ENCODE data around the gene ODAD4.

The ODAD4 gene

GRCh38 chr17:41893384-41893783, 37.0 kb upstream of the ODAD4 start:
- no peak for TF ChIP-seq EZH2phosphoT487 (IDR thresholded peaks at IDR 0.05; ENCODE audit: borderline replicate concordance)
- no peak for TF ChIP-seq CTCF (conservative IDR thresholded peaks at IDR 0.05; ENCODE audit: low read length)
- peaks cover 88% of the 10 kb centered on the region; the same call in 1 of the 2 replicates for H3K36me3 ChIP-seq (ENCODE audit: insufficient read depth, low read length)

GRCh38 chr17:41894791-41895331, 35.6 kb upstream of the ODAD4 start:
- Histone ChIP-seq H3K4me1 (ENCODE audit: insufficient read depth, low read length, poor library complexity, severe bottlenecking) (no peaks in the 10 kb centered on the region), H3K9me2 (replicated peaks; ENCODE audit: low read depth, low read length) (no peaks in the 10 kb centered on the region), H3K36me3 (ENCODE audit: insufficient read depth, low read length) (peaks cover 90% of the 10 kb centered on the region; the same call in 1 of the 2 replicates), H3K9ac (ENCODE audit: low read depth, low read length, poor library complexity, severe bottlenecking) (no peak overlapping the region), H4K20me1 (ENCODE audit: insufficient read depth, low read length, poor library complexity, severe bottlenecking) (peaks cover 3% of the 10 kb centered on the region), H3K4me3 (ENCODE audit: low read length, poor library complexity, severe bottlenecking) (no peak overlapping the region), H3K27me3 (ENCODE audit: insufficient read depth, low read length, poor library complexity, severe bottlenecking) (no peaks in the 10 kb centered on the region), H3K79me2 (ENCODE audit: insufficient read depth, low read length) (no peaks in the 10 kb centered on the region), H3K9me3 (ENCODE audit: insufficient read depth, low read depth, low read length) (no peaks in the 10 kb centered on the region), H2AFZ (ENCODE audit: low read length) (no peak overlapping the region), H3F3A (ENCODE audit: low read depth) (no peaks in the 10 kb centered on the region), H3K4me2 (ENCODE audit: low read depth, low read length, poor library complexity, severe bottlenecking) (no peak overlapping the region)
- TF ChIP-seq CTCF (conservative IDR thresholded peaks at IDR 0.05; ENCODE audit: low read length) (no peak), EZH2phosphoT487 (IDR thresholded peaks at IDR 0.05; ENCODE audit: borderline replicate concordance) (no peak)

More at GRCh38 chr17:41893384-41893783, 37.0 kb upstream of the ODAD4 start:
- Histone ChIP-seq H3K9ac (ENCODE audit: low read depth, low read length, poor library complexity, severe bottlenecking) (no peak overlapping the region), H3K79me2 (ENCODE audit: insufficient read depth, low read length) (no peaks in the 10 kb centered on the region), H3F3A (ENCODE audit: low read depth) (no peaks in the 10 kb centered on the region), H3K27me3 (ENCODE audit: insufficient read depth, low read length, poor library complexity, severe bottlenecking) (no peaks in the 10 kb centered on the region), H3K9me2 (replicated peaks; ENCODE audit: low read depth, low read length) (no peaks in the 10 kb centered on the region), H3K4me2 (ENCODE audit: low read depth, low read length, poor library complexity, severe bottlenecking) (no peak overlapping the region), H2AFZ (ENCODE audit: low read length) (no peak overlapping the region), H4K20me1 (ENCODE audit: insufficient read depth, low read length, poor library complexity, severe bottlenecking) (no peaks in the 10 kb centered on the region), H3K9me3 (ENCODE audit: insufficient read depth, low read depth, low read length) (no peaks in the 10 kb centered on the region), H3K4me1 (ENCODE audit: insufficient read depth, low read length, poor library complexity, severe bottlenecking) (no peaks in the 10 kb centered on the region), H3K4me3 (ENCODE audit: low read length, poor library complexity, severe bottlenecking) (no peak overlapping the region)

GRCh38 chr17:41895617-41896016, 34.8 kb upstream of the ODAD4 start:
- H4K20me1 ChIP-seq (ENCODE audit: insufficient read depth, low read length, poor library complexity, severe bottlenecking), result peaks cover 3% of the 10 kb centered on the region
- no peaks in the 10 kb centered on the region for H3K27me3 ChIP-seq (ENCODE audit: insufficient read depth, low read length, poor library complexity, severe bottlenecking)
- H3K4me2 ChIP-seq (ENCODE audit: low read depth, low read length, poor library complexity, severe bottlenecking), result no peak overlapping the region
- H3K79me2 ChIP-seq (ENCODE audit: insufficient read depth, low read length), result no peaks in the 10 kb centered on the region
- no peak for TF ChIP-seq CTCF (conservative IDR thresholded peaks at IDR 0.05; ENCODE audit: low read length)
- no peak for TF ChIP-seq EZH2phosphoT487 (IDR thresholded peaks at IDR 0.05; ENCODE audit: borderline replicate concordance)
- H3F3A ChIP-seq (ENCODE audit: low read depth), result no peaks in the 10 kb centered on the region
- H2AFZ ChIP-seq (ENCODE audit: low read length), result no peak overlapping the region
- H3K4me3 ChIP-seq (ENCODE audit: low read length, poor library complexity, severe bottlenecking), result no peak overlapping the region
- H3K36me3 ChIP-seq (ENCODE audit: insufficient read depth, low read length), result peaks cover 90% of the 10 kb centered on the region; the same call in 1 of the 2 replicates
- no peak overlapping the region for H3K9ac ChIP-seq (ENCODE audit: low read depth, low read length, poor library complexity, severe bottlenecking)
- H3K4me1 ChIP-seq (ENCODE audit: insufficient read depth, low read length, poor library complexity, severe bottlenecking), result no peaks in the 10 kb centered on the region
- H3K9me2 ChIP-seq (replicated peaks; ENCODE audit: low read depth, low read length), result no peaks in the 10 kb centered on the region
- H3K9me3 ChIP-seq (ENCODE audit: insufficient read depth, low read depth, low read length), result no peaks in the 10 kb centered on the region

Data from Loucy (cell line).